GM21360 (cell line): Measurements from ENCODE around the gene SLC22A4.

Experiments
- ATAC-seq: cut with Tn5 transposase; IDR thresholded peaks from one replicate; pipeline ENCODE4 v1.9.1; 2021; ENCODE audit warnings: mild to moderate bottlenecking, moderate library complexity; ENCODE audit not compliant: unreplicated experiment

Gene SLC22A4

DNA sequence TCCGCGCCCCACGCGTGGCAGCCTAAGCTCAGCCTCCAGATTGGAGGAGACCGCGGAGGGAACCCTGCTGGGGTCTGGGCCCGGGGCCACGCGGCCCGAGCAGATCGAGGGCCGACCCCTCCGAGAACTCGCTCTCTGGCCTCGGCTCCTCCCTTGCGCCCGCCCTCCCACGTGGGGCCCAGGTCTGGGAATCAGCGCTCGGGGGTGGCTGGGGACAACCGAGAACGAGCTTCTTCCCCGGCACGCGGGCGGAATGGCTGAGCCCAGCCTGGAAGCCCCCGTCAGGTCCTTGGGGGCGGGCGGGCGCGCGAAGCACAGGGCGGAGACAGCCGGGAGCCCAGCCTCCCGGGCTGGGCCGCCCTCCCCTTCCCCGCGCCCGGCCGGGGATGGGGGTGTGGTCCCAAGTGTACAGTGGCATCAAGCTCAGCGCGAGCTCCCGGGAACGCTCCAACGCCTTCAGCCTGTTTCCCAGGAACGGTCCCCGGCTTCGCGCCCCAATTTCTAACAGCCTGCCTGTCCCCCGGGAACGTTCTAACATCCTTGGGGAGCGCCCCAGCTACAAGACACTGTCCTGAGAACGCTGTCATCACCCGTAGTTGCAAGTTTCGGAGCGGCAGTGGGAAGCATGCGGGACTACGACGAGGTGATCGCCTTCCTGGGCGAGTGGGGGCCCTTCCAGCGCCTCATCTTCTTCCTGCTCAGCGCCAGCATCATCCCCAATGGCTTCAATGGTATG is at the start of gene SLC22A4:
Gene SLC22A4 (plus strand): TSS at position 403 of the 736 bp plus-strand sequence. CDS start 223 bp downstream, at position 626.
- ATAC-seq: peak; percentile 59

- ATAC-seq: no peak
Measured at GRCh38 chr5:132245593-132245992, 48.6 kb upstream of the SLC22A4 start.

DNA sequence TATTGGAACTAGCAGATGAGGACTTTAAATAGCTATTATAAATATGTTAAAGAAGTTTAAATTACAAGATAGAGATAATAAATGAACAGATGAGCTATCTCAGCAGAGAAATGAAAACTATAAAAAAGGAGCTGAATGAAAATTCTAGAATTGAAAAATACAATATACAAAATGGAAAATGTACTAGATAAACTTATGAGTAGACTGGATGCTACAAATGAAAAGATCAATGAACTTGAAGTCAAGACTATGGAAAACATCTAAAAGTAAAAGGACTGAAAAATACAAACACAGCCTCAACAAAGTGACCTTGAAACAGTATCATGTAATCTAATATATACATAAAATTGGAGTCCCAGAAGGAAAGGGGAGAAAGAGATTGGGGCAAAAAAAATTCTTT is 47.4 kb upstream of the SLC22A4 start:
- ATAC-seq: no peak

DNA sequence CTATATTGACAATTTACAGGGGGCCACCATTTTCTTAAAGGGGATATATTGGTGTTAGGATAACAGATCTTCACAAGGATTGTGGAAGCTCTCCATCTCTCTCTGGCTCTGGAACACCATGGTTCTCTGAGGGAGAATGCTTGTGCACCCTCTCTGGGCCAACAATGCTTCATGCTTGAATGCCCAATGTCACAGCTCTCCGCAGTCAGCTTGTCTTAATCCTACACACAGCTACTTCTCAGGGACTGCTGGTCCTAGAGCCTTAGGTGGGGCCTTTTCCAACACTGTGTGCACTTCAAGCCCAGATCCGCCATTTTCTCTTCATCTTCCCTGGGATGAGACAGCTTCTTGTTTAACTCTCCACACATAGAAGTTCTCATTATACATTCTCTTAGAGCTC is 43.6 kb upstream of the SLC22A4 start:
- ATAC-seq: no peak

GRCh38 chr5:132251220-132251725 is 42.9 kb upstream of the SLC22A4 start:
- no peak for ATAC-seq

- ATAC-seq: no peak
Measured at GRCh38 chr5:132253008-132253441, 41.2 kb upstream of the SLC22A4 start.

DNA sequence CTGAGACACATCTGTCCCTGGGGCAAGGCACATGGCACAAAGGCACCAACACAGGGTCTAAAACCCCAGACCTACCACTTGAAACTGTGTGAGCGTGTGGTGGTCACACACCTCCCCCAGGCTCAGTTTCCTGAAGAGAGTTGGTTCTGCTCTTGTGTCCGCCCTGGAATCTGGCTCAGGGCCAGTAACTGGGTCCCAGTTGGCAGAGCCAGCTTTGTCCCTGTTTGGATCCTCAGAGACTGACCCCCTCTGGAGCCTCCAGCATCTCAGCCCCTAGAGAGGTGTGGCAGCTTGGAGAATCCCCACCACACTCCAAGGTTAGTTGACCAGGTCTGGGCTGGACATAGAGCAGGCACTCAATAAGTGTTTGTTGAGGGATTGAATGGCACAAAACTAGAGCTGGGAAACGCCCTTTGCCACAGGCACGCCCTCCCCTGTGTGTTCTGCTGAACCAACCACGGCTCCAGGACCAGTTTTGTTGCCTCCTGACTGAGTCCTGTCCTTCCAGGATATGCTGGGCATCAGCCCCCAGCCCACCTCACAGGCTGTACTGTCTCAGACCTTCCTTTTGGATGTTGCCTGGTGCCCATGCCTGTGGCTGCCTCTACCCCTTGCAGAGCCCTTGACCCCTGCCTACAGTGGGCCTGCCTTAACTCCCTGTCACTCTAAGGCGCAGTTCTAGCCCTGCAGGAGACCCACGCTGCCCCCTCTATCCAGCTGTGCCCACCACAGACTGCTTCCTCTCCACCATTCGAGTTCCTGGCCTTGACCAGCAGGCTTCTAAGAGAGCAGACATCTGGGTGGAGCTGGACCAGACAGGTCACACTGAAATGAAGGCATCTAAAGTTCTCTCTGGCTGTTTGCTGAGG is 40.5 kb upstream of the SLC22A4 start:
- ATAC-seq: no peak

DNA sequence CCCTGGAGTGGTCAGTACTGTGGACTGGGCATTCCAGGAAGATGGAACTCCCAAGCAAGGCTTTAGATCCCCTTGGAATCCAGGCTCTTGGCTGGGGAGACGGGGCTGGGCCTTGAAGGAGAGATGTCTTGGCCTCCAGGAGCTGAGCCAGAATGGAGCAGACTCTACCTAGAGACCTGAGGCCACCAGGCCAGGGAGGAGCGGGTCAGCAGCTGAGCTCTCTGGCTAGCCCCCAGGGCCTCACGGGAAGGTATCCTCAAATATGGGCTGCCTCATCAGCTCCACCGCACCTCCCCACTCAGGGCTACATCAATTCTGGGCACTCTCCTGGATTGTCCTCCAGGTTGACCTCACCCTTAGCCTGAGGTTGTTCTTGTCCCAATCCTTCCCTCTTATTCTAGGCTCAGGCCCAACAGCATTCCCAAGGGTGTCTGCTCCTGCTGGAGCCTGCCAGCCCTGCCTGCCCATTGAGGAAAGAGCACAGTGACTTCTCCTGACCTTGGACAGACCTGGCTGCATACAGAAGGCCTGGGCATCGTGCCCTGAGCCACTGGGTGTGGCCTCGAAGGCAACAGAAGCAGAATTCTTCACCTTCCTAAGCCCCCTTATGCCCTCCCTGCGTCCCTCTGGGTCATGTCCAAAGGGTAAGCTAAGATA is 39.7 kb upstream of the SLC22A4 start:
- ATAC-seq: no peak

- ATAC-seq: no peak
Measured at GRCh38 chr5:132256086-132256782, 38.0 kb upstream of the SLC22A4 start.

DNA sequence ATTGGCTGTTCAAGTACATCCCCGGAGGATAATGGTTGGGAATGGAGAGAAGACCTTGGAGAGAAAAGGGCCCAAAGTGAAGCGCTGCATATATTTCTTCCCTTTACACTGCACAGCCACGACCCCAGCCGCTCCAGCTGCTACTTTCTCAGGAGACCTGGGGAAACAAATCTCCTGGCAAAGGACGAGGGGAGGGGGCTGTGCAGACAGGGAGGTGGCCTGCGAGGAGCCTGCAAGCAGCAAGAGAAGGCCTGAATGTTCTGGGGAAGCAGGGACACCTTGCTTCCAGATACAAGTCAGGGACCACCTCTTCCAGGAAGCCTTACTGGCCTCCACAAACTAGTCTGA is 37.4 kb upstream of the SLC22A4 start:
- no peak for ATAC-seq

- ATAC-seq: no peak
Measured at GRCh38 chr5:132257131-132258101, 36.8 kb upstream of the SLC22A4 start, which contains the start of gene PDLIM4. TSS of gene PDLIM4 (plus strand) at chr5:132257696. CDS start at chr5:132257735, 39 bp downstream.

DNA sequence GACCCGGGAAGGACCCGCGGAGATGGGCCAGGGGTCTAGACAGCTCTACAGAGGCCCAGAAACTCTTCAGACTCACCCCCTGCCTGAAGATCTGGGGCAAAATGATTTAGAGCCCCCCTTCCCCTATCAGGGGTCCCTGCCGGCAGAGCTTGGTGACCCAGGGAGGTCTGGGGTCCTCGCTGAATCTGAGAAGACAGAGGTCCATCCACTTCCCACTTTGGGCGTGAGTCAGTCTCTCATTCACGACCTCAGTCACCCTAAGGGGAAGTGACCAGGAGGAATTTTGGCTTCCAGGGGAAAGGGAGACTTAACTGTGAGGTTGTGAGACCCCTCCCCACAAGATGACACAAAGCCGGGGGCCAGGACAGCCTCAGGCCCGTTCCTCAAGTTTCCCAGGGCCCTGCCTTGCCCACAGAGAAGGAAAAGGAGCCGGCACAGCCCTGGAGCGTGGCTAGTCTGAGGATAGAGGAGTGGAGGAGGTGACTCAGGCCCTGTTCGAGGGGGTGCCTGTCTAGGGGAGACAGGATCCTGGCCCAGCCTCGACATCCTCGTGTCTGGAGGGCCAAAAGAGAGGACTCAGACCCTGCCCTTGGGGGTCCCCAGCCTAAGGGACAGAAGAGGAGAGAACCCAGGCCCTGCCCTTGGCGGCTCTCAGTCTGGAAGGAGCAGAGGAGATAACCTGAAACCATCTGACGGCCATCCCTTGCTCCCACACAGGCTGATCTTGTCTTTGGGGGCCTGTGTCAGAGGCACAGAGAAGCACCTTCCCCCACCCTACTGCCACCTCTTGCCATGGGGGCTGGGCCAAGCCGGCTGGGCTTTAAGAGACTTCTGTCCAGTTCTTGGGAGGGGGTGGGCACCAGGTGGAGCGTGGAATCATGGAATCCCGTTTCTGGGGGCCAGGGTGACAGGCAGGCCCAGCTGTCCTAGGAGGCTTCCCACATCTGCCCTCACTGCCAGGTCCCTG is 35.8 kb upstream of the SLC22A4 start:
- no peak for ATAC-seq

DNA sequence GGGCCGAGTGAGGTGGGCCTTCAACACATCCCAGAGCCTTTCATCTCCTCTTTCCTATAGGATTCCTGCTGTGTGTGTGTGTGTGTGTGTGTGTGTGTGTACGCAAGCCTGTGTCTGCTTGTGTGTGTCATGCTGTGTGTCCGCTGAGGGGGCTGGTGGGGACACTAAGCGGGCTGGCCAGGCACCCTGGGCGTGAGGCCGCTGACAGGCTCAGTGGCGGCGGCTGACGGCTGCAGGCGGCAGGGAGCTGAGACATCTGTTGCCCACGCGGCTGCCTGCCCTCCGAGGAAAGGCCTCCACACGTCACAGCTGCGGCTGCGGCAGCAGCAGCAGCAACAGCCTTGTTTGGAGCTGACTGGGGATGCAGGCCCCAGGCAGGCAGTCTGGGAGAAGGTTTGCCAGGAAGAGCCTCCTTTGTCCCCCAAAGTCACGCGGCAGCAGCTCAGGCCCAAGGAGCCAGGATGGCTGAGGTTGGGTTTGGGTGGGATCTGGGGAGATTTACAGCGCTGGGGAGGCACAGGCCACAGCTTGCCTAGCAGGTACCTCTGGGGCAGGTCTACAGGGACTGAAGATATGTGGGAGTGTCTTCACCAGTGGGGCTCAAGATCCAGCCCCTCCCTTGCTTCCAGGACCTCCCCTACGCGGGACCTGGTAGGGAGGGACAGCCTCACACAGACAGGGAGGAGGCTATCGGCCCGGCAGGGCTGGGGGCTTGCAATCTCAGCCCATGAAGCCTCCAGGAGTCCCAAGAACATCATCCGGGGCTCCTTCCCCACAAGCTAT is 34.9 kb upstream of the SLC22A4 start:
- ATAC-seq: no peak

- ATAC-seq: no peak
Measured at GRCh38 chr5:132260051-132260450, 34.1 kb upstream of the SLC22A4 start.

- no peak for ATAC-seq
Measured at GRCh38 chr5:132260714-132261551, 33.3 kb upstream of the SLC22A4 start.
